ENCODE data around the gene CYP2C8. TPM values are rescaled to one million over a fixed set of nuclear protein-coding genes. Genes with fewer than 3 reads are reported as not detected.
"Not testable (repeated sequence)": the region's sequence is repeated elsewhere in the genome, so short reads cannot be mapped to it uniquely, and the experiment has no call there.

Gene CYP2C8
- 1.0 TPM for polyA plus RNA-seq (2013, experiment 1 of 4)
- 1.2 TPM for polyA plus RNA-seq (2013, experiment 2 of 4)
- polyA plus RNA-seq (2013, experiment 3 of 4): 1.8 TPM
- 1.1 TPM for polyA plus RNA-seq (2013, experiment 4 of 4)

GRCh38 chr10:95069286-95069685, at the start of gene CYP2C8:
TSS of gene CYP2C8 (minus strand) at chr10:95069497. CDS start at chr10:95069402, 95 bp downstream.
- H3K4me1 ChIP-seq (ENCODE audit: control insufficient read depth, insufficient read depth, low read length): no peaks in the 10 kb centered on the region
- no peaks in the 10 kb centered on the region for H3K36me3 ChIP-seq (ENCODE audit: control insufficient read depth, insufficient read depth, low read length)
- H3K27me3 ChIP-seq (ENCODE audit: control insufficient read depth, insufficient read depth, low read length, poor library complexity, severe bottlenecking): no peaks in the 10 kb centered on the region
- H3K4me3 ChIP-seq (ENCODE audit: insufficient read depth, low read depth, low read length): no peak within 1 kb of the TSS
- H3K9me3 ChIP-seq (ENCODE audit: control insufficient read depth, low read length): no peaks in the 10 kb centered on the region
- no peak within 1 kb of the TSS for H3K27ac ChIP-seq (ENCODE audit: insufficient read depth, low read depth, low read length, poor library complexity, severe bottlenecking)

- Histone ChIP-seq H3K4me3 (ENCODE audit: insufficient read depth, low read depth, low read length) (no peak overlapping the region), H3K36me3 (ENCODE audit: control insufficient read depth, insufficient read depth, low read length) (no peaks in the 10 kb centered on the region), H3K27ac (ENCODE audit: insufficient read depth, low read depth, low read length, poor library complexity, severe bottlenecking) (no peak overlapping the region), H3K27me3 (ENCODE audit: control insufficient read depth, insufficient read depth, low read length, poor library complexity, severe bottlenecking) (no peaks in the 10 kb centered on the region), H3K4me1 (ENCODE audit: control insufficient read depth, insufficient read depth, low read length) (no peaks in the 10 kb centered on the region), H3K9me3 (ENCODE audit: control insufficient read depth, low read length) (peaks cover 5% of the 10 kb centered on the region)
- 65 to 78% methylated on average over 2 of the region's 2 CpGs for WGBS, 2 experiments
Observed at GRCh38 chr10:95116869-95117269, 47.6 kb upstream of the CYP2C8 start.

- H3K9me3 ChIP-seq (ENCODE audit: control insufficient read depth, low read length): not testable (repeated sequence)
Observed at GRCh38 chr10:95110823-95111222, 41.5 kb upstream of the CYP2C8 start.

GRCh38 chr10:95097805-95098204, 28.5 kb upstream of the CYP2C8 start:
- H3K36me3 ChIP-seq (ENCODE audit: control insufficient read depth, insufficient read depth, low read length): no peaks in the 10 kb centered on the region
- WGBS, 2 experiments: 84 to 90% methylated on average over 1 of the region's 1 CpG
- H3K27ac ChIP-seq (ENCODE audit: insufficient read depth, low read depth, low read length, poor library complexity, severe bottlenecking): no peak overlapping the region
- no peaks in the 10 kb centered on the region for H3K27me3 ChIP-seq (ENCODE audit: control insufficient read depth, insufficient read depth, low read length, poor library complexity, severe bottlenecking)
- no peak overlapping the region for H3K4me3 ChIP-seq (ENCODE audit: insufficient read depth, low read depth, low read length)
- H3K4me1 ChIP-seq (ENCODE audit: control insufficient read depth, insufficient read depth, low read length): no peaks in the 10 kb centered on the region
- H3K9me3 ChIP-seq (ENCODE audit: control insufficient read depth, low read length): no peaks in the 10 kb centered on the region

More at GRCh38 chr10:95110823-95111222, 41.5 kb upstream of the CYP2C8 start:
- H3K36me3 ChIP-seq (ENCODE audit: control insufficient read depth, insufficient read depth, low read length); H3K27me3 ChIP-seq (ENCODE audit: control insufficient read depth, insufficient read depth, low read length, poor library complexity, severe bottlenecking); H3K4me3 ChIP-seq (ENCODE audit: insufficient read depth, low read depth, low read length); H3K27ac ChIP-seq (ENCODE audit: insufficient read depth, low read depth, low read length, poor library complexity, severe bottlenecking); H3K4me1 ChIP-seq (ENCODE audit: control insufficient read depth, insufficient read depth, low read length): not testable (repeated sequence)
- WGBS, 2 experiments: 90 to 92% methylated on average over 6 of the region's 6 CpGs

- Histone ChIP-seq H3K9me3 (ENCODE audit: control insufficient read depth, low read length) (no peaks in the 10 kb centered on the region), H3K36me3 (ENCODE audit: control insufficient read depth, insufficient read depth, low read length) (no peaks in the 10 kb centered on the region), H3K4me3 (ENCODE audit: insufficient read depth, low read depth, low read length) (no peak overlapping the region), H3K27me3 (ENCODE audit: control insufficient read depth, insufficient read depth, low read length, poor library complexity, severe bottlenecking) (no peaks in the 10 kb centered on the region), H3K4me1 (ENCODE audit: control insufficient read depth, insufficient read depth, low read length) (no peaks in the 10 kb centered on the region), H3K27ac (ENCODE audit: insufficient read depth, low read depth, low read length, poor library complexity, severe bottlenecking) (no peak overlapping the region)
- 89 to 97% methylated on average over 1 of the region's 1 CpG for WGBS, 2 experiments
Observed at GRCh38 chr10:95096143-95096542, 26.8 kb upstream of the CYP2C8 start.

- not testable (repeated sequence) for H3K27me3 ChIP-seq (ENCODE audit: control insufficient read depth, insufficient read depth, low read length, poor library complexity, severe bottlenecking); H3K9me3 ChIP-seq (ENCODE audit: control insufficient read depth, low read length); H3K27ac ChIP-seq (ENCODE audit: insufficient read depth, low read depth, low read length, poor library complexity, severe bottlenecking); H3K36me3 ChIP-seq (ENCODE audit: control insufficient read depth, insufficient read depth, low read length); H3K4me3 ChIP-seq (ENCODE audit: insufficient read depth, low read depth, low read length); H3K4me1 ChIP-seq (ENCODE audit: control insufficient read depth, insufficient read depth, low read length)
- 93 to 95% methylated on average over 3 of the region's 5 CpGs for WGBS, 2 experiments
Observed at GRCh38 chr10:95079626-95080025, 10.3 kb upstream of the CYP2C8 start.

- no peaks in the 10 kb centered on the region for H3K27me3 ChIP-seq (ENCODE audit: control insufficient read depth, insufficient read depth, low read length, poor library complexity, severe bottlenecking)
- H3K27ac ChIP-seq (ENCODE audit: insufficient read depth, low read depth, low read length, poor library complexity, severe bottlenecking): no peak overlapping the region
- no peak overlapping the region for H3K4me3 ChIP-seq (ENCODE audit: insufficient read depth, low read depth, low read length)
- H3K9me3 ChIP-seq (ENCODE audit: control insufficient read depth, low read length): no peaks in the 10 kb centered on the region
- H3K36me3 ChIP-seq (ENCODE audit: control insufficient read depth, insufficient read depth, low read length): no peaks in the 10 kb centered on the region
- no peaks in the 10 kb centered on the region for H3K4me1 ChIP-seq (ENCODE audit: control insufficient read depth, insufficient read depth, low read length)
Observed at GRCh38 chr10:95077556-95077955, 8.3 kb upstream of the CYP2C8 start.

GRCh38 chr10:95071107-95071660, 1.9 kb upstream of the CYP2C8 start:
- no peaks in the 10 kb centered on the region for H3K4me1 ChIP-seq (ENCODE audit: control insufficient read depth, insufficient read depth, low read length)
- no peak overlapping the region for H3K4me3 ChIP-seq (ENCODE audit: insufficient read depth, low read depth, low read length)
- H3K9me3 ChIP-seq (ENCODE audit: control insufficient read depth, low read length): no peaks in the 10 kb centered on the region
- no peaks in the 10 kb centered on the region for H3K36me3 ChIP-seq (ENCODE audit: control insufficient read depth, insufficient read depth, low read length)
- 75 to 94% methylated on average over 3 of the region's 3 CpGs for WGBS, 2 experiments
- H3K27me3 ChIP-seq (ENCODE audit: control insufficient read depth, insufficient read depth, low read length, poor library complexity, severe bottlenecking): no peaks in the 10 kb centered on the region
- H3K27ac ChIP-seq (ENCODE audit: insufficient read depth, low read depth, low read length, poor library complexity, severe bottlenecking): no peak overlapping the region

- not testable (repeated sequence) for H3K4me3 ChIP-seq (ENCODE audit: insufficient read depth, low read depth, low read length); H3K4me1 ChIP-seq (ENCODE audit: control insufficient read depth, insufficient read depth, low read length); H3K27me3 ChIP-seq (ENCODE audit: control insufficient read depth, insufficient read depth, low read length, poor library complexity, severe bottlenecking); H3K9me3 ChIP-seq (ENCODE audit: control insufficient read depth, low read length); H3K36me3 ChIP-seq (ENCODE audit: control insufficient read depth, insufficient read depth, low read length); H3K27ac ChIP-seq (ENCODE audit: insufficient read depth, low read depth, low read length, poor library complexity, severe bottlenecking)
- 90 to 94% methylated on average over 4 of the region's 4 CpGs for WGBS, 2 experiments
Observed at GRCh38 chr10:95064125-95064524, 5.2 kb downstream of the CYP2C8 start.

- WGBS, 2 experiments: 94 to 95% methylated on average over 3 of the region's 3 CpGs
- Histone ChIP-seq H3K4me1 (ENCODE audit: control insufficient read depth, insufficient read depth, low read length) (no peaks in the 10 kb centered on the region), H3K9me3 (ENCODE audit: control insufficient read depth, low read length) (no peaks in the 10 kb centered on the region), H3K36me3 (ENCODE audit: control insufficient read depth, insufficient read depth, low read length) (no peaks in the 10 kb centered on the region), H3K27ac (ENCODE audit: insufficient read depth, low read depth, low read length, poor library complexity, severe bottlenecking) (no peak overlapping the region), H3K27me3 (ENCODE audit: control insufficient read depth, insufficient read depth, low read length, poor library complexity, severe bottlenecking) (no peaks in the 10 kb centered on the region), H3K4me3 (ENCODE audit: insufficient read depth, low read depth, low read length) (no peak overlapping the region)
Observed at GRCh38 chr10:95056744-95057363, 12.4 kb downstream of the CYP2C8 start.
